DND-41 (cell line): ENCODE results near the gene NUDT19.

ENCODE experiments used
- CTCF ChIP-seq: IDR thresholded peaks from 2 replicates; pipeline ENCODE4 v1.5.1; 2012; ENCODE audit warnings: borderline replicate concordance, low read length, moderate library complexity, mild to moderate bottlenecking; ENCODE audit not compliant: poor library complexity, severe bottlenecking; ENCODE audit errors: extremely low read depth
- EZH2 ChIP-seq: IDR thresholded peaks from 3 replicates; pipeline ENCODE4 v1.6.1; 2012; ENCODE audit warnings: borderline replicate concordance, low read depth, mild to moderate bottlenecking, moderate library complexity, low read length, inconsistent platforms; ENCODE audit not compliant: severe bottlenecking

GRCh38 chr19:32674931-32675719 is 16.5 kb upstream of the NUDT19 start, which contains the start of gene ANKRD27:
- TF ChIP-seq CTCF (no peak), EZH2 (no peak)
